HG03103 (cell line): Measurements from ENCODE around the gene LARGE1.

ENCODE experiments used
- ATAC-seq: cut with Tn5 transposase; IDR thresholded peaks from one replicate; pipeline ENCODE4 v1.9.1; 2021; ENCODE audit warnings: low read depth; ENCODE audit not compliant: unreplicated experiment

The LARGE1 gene

GRCh38 chr22:33914699-33915098 is 5.6 kb downstream of the LARGE1 start:
- ATAC-seq = no peak

GRCh38 chr22:33914131-33914530 is 6.1 kb downstream of the LARGE1 start:
- no peak for ATAC-seq

DNA sequence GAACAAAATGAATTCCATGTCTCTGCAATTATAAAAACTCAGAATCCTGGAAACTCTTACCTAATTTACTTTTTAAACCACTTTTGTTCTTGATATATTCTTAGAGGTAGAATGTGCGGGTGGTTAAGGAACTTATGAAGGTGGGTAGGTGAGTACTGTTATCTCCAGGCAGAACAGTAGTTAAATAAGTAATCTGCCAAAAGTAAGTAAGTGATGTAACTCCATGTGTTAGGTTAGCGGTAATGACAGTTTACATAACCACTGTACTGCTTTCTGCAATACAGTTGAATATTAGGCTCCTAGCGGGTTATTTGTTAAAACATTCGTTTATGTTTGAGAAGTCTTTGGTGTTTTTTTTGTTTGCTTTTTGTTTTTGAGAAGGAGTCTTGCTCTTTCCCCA is 7.1 kb downstream of the LARGE1 start:
- ATAC-seq = no peak

GRCh38 chr22:33909911-33910310 is 10.4 kb downstream of the LARGE1 start:
- ATAC-seq = no peak

- no peak for ATAC-seq
These were observed 11.2 kb downstream of the LARGE1 start for GRCh38 chr22:33909075-33909458.

GRCh38 chr22:33908171-33909074 is 11.9 kb downstream of the LARGE1 start:
- ATAC-seq = no peak

DNA sequence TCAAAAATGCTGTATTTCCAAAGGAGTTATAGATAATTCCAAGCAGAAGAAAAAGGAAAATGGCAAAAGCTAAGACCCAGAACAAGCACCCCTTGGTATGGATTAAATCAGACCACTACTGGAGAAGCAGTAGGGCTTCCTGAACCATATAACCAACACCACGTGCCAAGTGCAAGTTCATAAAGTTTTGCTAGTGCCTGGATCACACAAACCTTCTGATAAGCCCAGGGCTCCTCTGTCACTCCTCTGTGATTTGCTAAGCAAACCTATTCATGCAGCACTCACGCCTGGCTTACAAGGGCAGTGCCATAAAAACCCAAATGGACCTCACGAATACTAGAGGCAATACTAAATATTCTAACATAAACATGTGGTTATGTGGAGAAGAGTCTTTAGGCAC is 13.3 kb downstream of the LARGE1 start:
- ATAC-seq = no peak

GRCh38 chr22:33906475-33906874 is 13.8 kb downstream of the LARGE1 start:
- ATAC-seq = no peak

DNA sequence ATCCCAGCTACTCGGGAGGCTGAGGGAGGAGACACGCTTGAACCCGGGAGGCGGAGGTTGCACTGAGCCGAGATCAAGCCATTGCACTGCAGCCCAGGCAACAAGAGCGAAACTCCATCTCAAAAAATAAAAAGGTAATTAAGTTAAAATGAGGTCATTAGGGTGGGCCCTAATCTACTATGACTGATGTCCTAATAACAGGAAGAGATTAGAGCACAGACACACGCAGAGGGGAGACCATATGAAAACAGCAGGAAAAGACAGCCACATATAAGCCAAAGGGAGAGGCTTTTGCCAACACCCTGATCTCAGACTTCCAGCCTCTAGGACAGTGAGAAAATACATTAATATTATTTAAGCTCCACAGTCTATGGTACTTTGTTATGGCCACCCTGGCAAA is 17.3 kb downstream of the LARGE1 start:
- ATAC-seq = no peak

GRCh38 chr22:33902073-33902472 is 18.2 kb downstream of the LARGE1 start:
- ATAC-seq = no peak

DNA sequence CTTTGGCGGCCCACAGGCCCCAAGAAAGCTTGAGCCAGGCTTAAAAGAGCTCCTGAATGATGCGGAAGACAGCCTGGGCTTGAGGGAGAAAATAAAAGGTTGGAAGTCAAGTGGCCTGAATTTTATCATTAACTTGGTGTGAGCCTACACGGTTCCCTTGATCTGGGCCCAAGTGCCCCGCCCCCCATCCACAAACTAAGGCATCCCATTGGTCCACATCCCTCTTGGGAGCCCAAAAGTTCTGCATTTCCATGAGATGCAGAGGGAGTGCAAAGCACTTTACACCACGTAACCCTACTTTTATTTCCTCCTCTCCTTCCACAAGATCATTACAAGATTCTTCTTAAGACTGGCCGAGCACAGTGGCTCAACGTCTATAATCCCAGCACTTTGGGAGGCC is 22.2 kb downstream of the LARGE1 start:
- no peak for ATAC-seq

GRCh38 chr22:33897448-33897835 is 22.8 kb downstream of the LARGE1 start:
- no peak for ATAC-seq

GRCh38 chr22:33896575-33897447 is 23.5 kb downstream of the LARGE1 start:
- ATAC-seq = peak; percentile 58

GRCh38 chr22:33896154-33896553 is 24.1 kb downstream of the LARGE1 start:
- peak; percentile 39 for ATAC-seq

DNA sequence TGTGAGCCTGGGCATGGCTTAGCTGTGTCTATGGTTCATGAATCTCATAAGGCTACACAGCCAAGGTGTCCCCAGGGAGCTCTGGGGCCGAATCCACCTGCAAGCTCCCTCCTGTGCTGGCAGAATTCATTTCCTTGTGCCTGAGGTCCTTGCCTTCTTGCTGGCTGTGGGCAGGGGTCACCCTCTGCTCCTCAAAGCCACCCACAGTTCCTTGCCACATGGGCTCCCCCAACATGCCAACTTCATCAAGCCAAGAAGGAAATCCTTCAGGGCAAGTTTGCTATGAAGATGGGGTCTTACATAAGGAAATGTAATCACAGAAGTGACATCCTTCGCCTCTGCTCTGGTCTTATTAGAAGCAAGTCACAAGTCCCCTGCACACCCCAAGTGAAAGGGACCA is 24.8 kb downstream of the LARGE1 start:
- ATAC-seq = no peak

DNA sequence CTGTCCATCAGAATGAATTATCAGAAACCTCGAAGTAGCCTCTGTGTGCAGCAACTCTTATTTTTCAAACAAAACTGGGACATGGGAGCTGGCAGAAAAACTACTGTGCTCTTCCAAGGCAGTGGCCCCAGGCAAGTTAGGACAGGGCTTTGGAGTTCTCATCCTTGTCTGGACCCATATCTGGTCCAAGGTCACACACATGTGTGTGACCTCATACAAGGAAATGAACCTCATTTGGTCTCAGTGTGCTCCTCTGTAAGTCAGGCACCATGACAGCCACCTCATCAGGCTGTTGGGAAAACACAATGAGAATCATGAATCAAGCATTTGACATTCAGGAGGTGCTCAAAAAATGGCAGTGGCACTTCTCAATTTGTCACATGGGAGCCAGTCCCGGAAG is 25.8 kb downstream of the LARGE1 start:
- no peak for ATAC-seq

- ATAC-seq = no peak
These were observed 26.2 kb downstream of the LARGE1 start for GRCh38 chr22:33894036-33894435.

DNA sequence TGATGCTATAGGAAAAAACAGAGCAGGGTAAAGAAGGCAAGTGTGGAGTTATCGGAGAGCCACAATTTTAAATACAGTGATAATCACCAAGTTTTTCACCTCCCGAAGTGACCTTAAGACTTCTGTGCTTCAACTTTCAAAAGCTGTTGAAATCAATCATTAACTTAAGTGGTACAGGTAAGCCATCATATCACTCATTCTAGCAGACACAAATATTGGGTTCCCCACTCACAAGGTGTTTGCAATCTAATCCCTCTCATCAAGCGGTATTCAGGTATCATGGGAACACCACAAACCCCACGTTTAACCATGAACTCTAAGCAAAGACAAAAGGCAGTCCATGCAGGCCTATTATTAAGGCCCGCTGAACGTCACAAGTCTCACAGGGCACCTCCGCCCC is 26.8 kb downstream of the LARGE1 start:
- ATAC-seq = no peak

GRCh38 chr22:33891992-33892391 is 28.3 kb downstream of the LARGE1 start:
- ATAC-seq = no peak

DNA sequence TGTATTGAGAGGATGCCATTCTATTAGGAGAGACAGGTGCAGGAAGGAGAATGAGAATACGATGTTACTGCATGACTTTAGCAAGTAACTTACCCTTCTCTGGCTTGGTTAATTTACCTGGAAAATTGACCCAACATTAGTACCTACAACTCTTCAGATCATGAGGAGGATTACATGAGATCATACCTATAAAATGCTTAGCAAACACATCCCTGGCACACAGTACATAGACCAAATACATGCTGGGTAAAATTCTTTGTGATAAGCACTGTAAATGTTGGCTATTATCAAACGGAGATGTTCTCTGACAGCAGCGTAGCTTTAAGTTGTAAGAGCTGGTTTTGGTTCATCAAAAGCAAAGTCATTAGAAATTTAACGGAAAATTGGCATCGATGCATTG is 28.8 kb downstream of the LARGE1 start:
- no peak for ATAC-seq

- ATAC-seq = no peak
These were observed 30.5 kb downstream of the LARGE1 start for GRCh38 chr22:33889748-33890147.

- no peak for ATAC-seq
These were observed 31.5 kb downstream of the LARGE1 start for GRCh38 chr22:33888821-33889220.
